HFFc6 (cell line): Measurements from ENCODE around the gene ADGRF3. TPM values are rescaled to one million over a fixed set of nuclear protein-coding genes. Genes with fewer than 3 reads are reported as not detected.
"Not testable (repeated sequence)": the region's sequence is repeated elsewhere in the genome, so short reads cannot be mapped to it uniquely, and the experiment has no call there.

Experiments used
- DNase-seq: peaks from one replicate; pipeline ENCODE4 v3.0.0-alpha.2; 2018
- H3K27ac Mint-ChIP-seq: 2 replicates; pipeline ENCODE4 v1.8.0; 2020; ENCODE audit warnings: mild to moderate bottlenecking, mixed read lengths
- H3K27me3 Mint-ChIP-seq: 2 replicates; pipeline ENCODE4 v1.8.0; 2021; ENCODE audit warnings: mild to moderate bottlenecking, moderate library complexity, mixed read lengths; ENCODE audit not compliant: insufficient read depth
- H3K36me3 Mint-ChIP-seq: 2 replicates; pipeline ENCODE4 v1.8.0; 2021; ENCODE audit warnings: low read depth, mixed read lengths
- H3K4me1 Mint-ChIP-seq: 2 replicates; pipeline ENCODE4 v1.8.0; 2020; ENCODE audit warnings: low read depth, mixed read lengths
- H3K4me3 Mint-ChIP-seq: 2 replicates; pipeline ENCODE4 v1.8.0; 2020; ENCODE audit warnings: mild to moderate bottlenecking, moderate library complexity, mixed read lengths
- H3K9me3 Mint-ChIP-seq: 2 replicates; pipeline ENCODE4 v1.8.0; 2020; ENCODE audit warnings: mild to moderate bottlenecking, mixed read lengths
- total RNA-seq, 6 experiments: library from RNA; stranded (reverse); fragmentation: NEBNext Ultra II Directional; extraction: Animal tissue kit (Norgen Biotek cat#: 25700); gene quantifications; 2 replicates in 1 of 6; 3 replicates in 5 of 6; pipeline ENCODE4 v1.2.3, GENCODE V29; 2021
- TF ChIP-seq, protein P1 (sequence below): fragments of 200-600 bp; sonication (generic); IDR thresholded peaks from 2 replicates; pipeline ENCODE4 v1.5.0; 2021; ENCODE audit warnings: antibody characterized with exemption, mild to moderate bottlenecking

ADGRF3 gene
- total RNA-seq, 6 experiments from 2014 or later = 0.07 to 0.56 (median 0.19) TPM

DNA sequence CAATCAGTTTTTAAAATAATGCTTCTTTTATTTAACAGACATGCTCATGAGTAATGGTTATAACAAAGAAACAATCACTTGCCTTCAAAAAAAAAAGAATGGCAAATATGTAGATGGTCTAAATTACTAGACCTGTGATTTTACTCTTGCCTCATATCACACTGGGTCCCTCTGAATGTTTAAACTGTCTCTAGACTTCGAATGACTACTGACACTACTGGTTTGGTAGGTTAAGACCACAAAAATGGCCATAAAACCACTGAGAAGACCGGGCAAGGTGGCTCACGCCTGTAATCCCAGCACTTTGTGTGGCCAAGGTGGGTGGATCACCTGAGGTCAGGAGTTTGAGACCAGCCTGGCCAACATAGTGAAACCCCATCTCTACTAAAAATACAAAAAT lies 5.8 kb downstream of the ADGRF3 start:
- Mint-ChIP-seq H3K27me3 (peaks cover 1% of the 10 kb centered on the region; the same call in 1 of the 2 replicates), H3K4me3 (no peak overlapping the region), H3K36me3 (no peaks in the 10 kb centered on the region), H3K27ac (no peak overlapping the region), H3K4me1 (peaks cover 14% of the 10 kb centered on the region), H3K9me3 (no peaks in the 10 kb centered on the region)
- TF ChIP-seq, protein P1, sequence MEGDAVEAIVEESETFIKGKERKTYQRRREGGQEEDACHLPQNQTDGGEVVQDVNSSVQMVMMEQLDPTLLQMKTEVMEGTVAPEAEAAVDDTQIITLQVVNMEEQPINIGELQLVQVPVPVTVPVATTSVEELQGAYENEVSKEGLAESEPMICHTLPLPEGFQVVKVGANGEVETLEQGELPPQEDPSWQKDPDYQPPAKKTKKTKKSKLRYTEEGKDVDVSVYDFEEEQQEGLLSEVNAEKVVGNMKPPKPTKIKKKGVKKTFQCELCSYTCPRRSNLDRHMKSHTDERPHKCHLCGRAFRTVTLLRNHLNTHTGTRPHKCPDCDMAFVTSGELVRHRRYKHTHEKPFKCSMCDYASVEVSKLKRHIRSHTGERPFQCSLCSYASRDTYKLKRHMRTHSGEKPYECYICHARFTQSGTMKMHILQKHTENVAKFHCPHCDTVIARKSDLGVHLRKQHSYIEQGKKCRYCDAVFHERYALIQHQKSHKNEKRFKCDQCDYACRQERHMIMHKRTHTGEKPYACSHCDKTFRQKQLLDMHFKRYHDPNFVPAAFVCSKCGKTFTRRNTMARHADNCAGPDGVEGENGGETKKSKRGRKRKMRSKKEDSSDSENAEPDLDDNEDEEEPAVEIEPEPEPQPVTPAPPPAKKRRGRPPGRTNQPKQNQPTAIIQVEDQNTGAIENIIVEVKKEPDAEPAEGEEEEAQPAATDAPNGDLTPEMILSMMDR = no peak
- DNase-seq = no peak

GRCh38 chr2:26337298-26337697 lies 9.3 kb downstream of the ADGRF3 start:
- TF ChIP-seq, protein P1 = no peak
- Mint-ChIP-seq H3K4me3 (no peak overlapping the region), H3K36me3 (no peaks in the 10 kb centered on the region), H3K4me1 (no peaks in the 10 kb centered on the region), H3K9me3 (no peaks in the 10 kb centered on the region), H3K27ac (no peak overlapping the region), H3K27me3 (peaks cover 3% of the 10 kb centered on the region)
- no peak for DNase-seq

DNA sequence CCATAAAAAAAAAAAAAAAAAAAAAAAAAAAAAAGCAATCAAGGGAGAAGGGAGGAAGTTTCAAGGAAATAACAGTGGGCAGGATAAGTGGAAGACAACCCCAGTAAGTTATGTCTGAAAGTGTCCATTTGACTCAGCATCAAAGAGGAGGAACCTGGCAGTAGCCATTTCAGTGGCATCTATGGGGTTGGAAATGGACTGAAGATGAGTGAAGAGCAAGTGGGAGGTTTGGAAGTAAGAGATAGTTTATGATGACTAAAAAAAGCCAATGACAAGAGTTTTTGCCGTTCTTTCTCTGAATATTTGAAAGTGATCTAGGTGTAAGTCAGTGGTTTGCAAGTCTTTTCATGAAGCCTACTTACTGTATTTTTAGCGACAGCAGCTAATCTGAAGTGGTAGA lies 9.9 kb downstream of the ADGRF3 start:
- no peak overlapping the region for H3K4me3 Mint-ChIP-seq
- H3K36me3 Mint-ChIP-seq = no peaks in the 10 kb centered on the region
- TF ChIP-seq, protein P1 = no peak
- no peaks in the 10 kb centered on the region for H3K4me1 Mint-ChIP-seq
- no peak overlapping the region for H3K27ac Mint-ChIP-seq
- no peak for DNase-seq
- H3K9me3 Mint-ChIP-seq = no peaks in the 10 kb centered on the region
- H3K27me3 Mint-ChIP-seq = peaks cover 3% of the 10 kb centered on the region

DNA sequence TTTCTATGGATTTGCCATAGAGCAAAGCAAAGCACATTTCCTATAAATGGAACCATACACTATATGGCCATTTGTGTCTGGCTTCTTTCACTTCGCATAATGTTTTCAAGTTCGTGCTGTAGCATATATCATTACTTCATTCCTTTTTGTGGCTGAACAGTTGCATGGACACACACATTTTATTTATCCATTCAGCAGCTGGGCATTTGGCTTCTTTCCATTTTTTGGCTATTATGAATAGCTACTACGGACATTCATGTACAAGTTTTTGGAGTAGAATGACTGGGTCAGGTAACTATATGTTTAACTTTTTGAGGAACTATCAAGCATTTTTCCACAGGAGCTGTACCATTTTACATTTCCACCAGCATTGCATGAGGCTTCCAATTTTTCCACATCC lies 11.4 kb downstream of the ADGRF3 start:
- TF ChIP-seq, protein P1 = no peak
- Mint-ChIP-seq H3K4me1 (peaks cover 9% of the 10 kb centered on the region), H3K36me3 (no peaks in the 10 kb centered on the region), H3K27ac (no peak overlapping the region), H3K27me3 (peaks cover 3% of the 10 kb centered on the region), H3K9me3 (no peaks in the 10 kb centered on the region), H3K4me3 (no peak overlapping the region)
- no peak for DNase-seq

DNA sequence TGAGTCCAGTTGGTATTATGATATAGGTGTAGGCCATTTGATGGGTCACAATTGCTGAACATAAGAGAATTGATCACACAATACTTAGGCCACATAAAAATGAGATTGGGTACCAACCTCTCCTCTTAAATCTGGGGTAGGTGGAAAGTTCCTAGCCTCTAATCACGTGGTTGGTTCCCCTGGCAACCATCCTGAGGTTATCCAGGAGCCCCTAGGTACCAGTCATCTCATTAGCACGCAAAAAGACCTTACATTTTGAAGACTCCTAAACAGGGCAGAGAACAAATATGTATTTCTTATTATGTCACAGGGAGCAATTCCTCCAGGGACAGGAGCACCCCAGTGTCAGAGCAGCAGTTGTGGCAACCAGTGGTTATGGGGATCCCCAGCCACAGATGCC lies 13.3 kb downstream of the ADGRF3 start:
- Mint-ChIP-seq H3K36me3 (no peaks in the 10 kb centered on the region), H3K9me3 (no peaks in the 10 kb centered on the region), H3K4me1 (peaks cover 16% of the 10 kb centered on the region), H3K27me3 (peaks cover 3% of the 10 kb centered on the region), H3K4me3 (no peak overlapping the region), H3K27ac (no peak overlapping the region)
- TF ChIP-seq, protein P1 = no peak
- no peak for DNase-seq

DNA sequence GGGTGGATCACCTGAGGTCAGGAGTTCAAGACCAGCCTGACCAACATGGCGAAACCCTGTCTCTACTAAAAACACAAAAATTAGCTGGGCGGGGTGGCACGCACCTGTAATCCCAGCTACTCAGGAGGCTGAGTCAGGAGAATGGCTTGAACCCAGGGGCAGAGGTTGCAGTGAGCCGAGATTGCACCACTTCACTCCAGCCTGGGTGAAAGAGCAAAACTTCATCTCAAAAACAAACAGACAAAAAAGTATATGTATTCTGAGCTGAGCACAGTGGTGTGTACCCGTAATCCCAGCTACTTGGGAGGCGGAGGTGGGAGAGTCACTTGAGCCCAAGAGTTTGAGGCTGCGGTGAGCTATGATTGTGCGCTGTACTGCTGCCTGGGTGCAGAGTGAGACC lies 15.3 kb downstream of the ADGRF3 start:
- not testable (repeated sequence) for H3K4me3 Mint-ChIP-seq, H3K27ac Mint-ChIP-seq, DNase-seq, H3K27me3 Mint-ChIP-seq, H3K36me3 Mint-ChIP-seq, H3K9me3 Mint-ChIP-seq
- peaks cover 21% of the 10 kb centered on the region for H3K4me1 Mint-ChIP-seq
